ENCODE measurements around the gene ADRA2A.

- no peak for TF ChIP-seq CTCF (IDR thresholded peaks at IDR 0.05)
- no peak for TF ChIP-seq POLR2AphosphoS5 (IDR thresholded peaks at IDR 0.05; ENCODE audit: low read depth, low read length)
- TF ChIP-seq SIN3A (IDR thresholded peaks at IDR 0.05; ENCODE audit: borderline replicate concordance, insufficient read depth, low read depth, low read length) = no peak
Measured at GRCh38 chr10:111116762-111117445, 40.1 kb downstream of the ADRA2A start.

Measured in Panc1 (cell line).